Common myeloid progenitor, CD34-positive (primary cell): ENCODE data around the gene LMO3.
A peak's percentile ranks its signal among the peaks of the same experiment; 100 is the strongest.

Experiments used
- CTCF ChIA-PET: fragments of 350-600 bp; sonication (Branson Sonifier 250); formaldehyde crosslinking; loops from one replicate; lab custom pipeline; 2021; ENCODE audit warnings: antibody characterized with exemption; lab: Charles Lee
- POLR2A ChIA-PET: fragments of 350-600 bp; sonication (Branson Sonifier 250); formaldehyde crosslinking; loops from one replicate; lab custom pipeline; 2021; ENCODE audit warnings: antibody characterized with exemption; lab: Charles Lee
- DNase-seq, 3 donors: peaks; one replicate each; pipeline versions ENCODE4 v3.0.0 to v3.0.0-alpha.2; 2013
- H3K27ac ChIP-seq, 2 experiments: 1 replicate in 1 of 2; 2 replicates in 1 of 2; pipeline ENCODE4 v1.7.0; 2013; ENCODE audit warnings: inconsistent platforms in 2 of 2, low read length in 2 of 2, mild to moderate bottlenecking in 2 of 2, low read depth in 1 of 2, moderate library complexity in 1 of 2; ENCODE audit not compliant: severe bottlenecking in 2 of 2, insufficient read depth in 1 of 2, poor library complexity in 1 of 2
- H3K27me3 ChIP-seq, 5 experiments: replicated peaks in 2 of 5; 1 replicate in 3 of 5; 2 replicates in 2 of 5; pipeline versions ENCODE4 v1.6.1 to v1.7.0; 2013; ENCODE audit warnings: low read length in 4 of 5, mild to moderate bottlenecking in 2 of 5, moderate library complexity in 2 of 5, inconsistent platforms in 1 of 5; ENCODE audit not compliant: insufficient read depth in 5 of 5, control insufficient read depth in 4 of 5
- H3K36me3 ChIP-seq, 4 experiments: 1 replicate in 2 of 4; 2 replicates in 2 of 4; pipeline versions ENCODE4 v1.6.1 to v1.7.0; 2013; ENCODE audit warnings: low read length in 3 of 4, control low read depth in 1 of 4, mild to moderate bottlenecking in 1 of 4; ENCODE audit not compliant: control insufficient read depth in 4 of 4, insufficient read depth in 4 of 4
- H3K4me1 ChIP-seq, 4 experiments: 1 replicate in 3 of 4; 2 replicates in 1 of 4; pipeline versions ENCODE4 v1.6.1 to v1.7.1; 2013; ENCODE audit warnings: low read length in 3 of 4, mild to moderate bottlenecking in 3 of 4, control low read depth in 1 of 4, inconsistent platforms in 1 of 4, moderate library complexity in 1 of 4; ENCODE audit not compliant: control insufficient read depth in 4 of 4, insufficient read depth in 4 of 4; ENCODE audit errors: control extremely low read depth in 1 of 4
- H3K4me3 ChIP-seq, 7 experiments: 1 replicate in 4 of 7; 2 replicates in 3 of 7; pipeline versions ENCODE4 v1.5.1 to v1.7.0; 2013; ENCODE audit warnings: mild to moderate bottlenecking in 7 of 7, low read length in 6 of 7, moderate library complexity in 6 of 7, inconsistent platforms in 2 of 7, low read depth in 2 of 7, control low read depth in 1 of 7; ENCODE audit not compliant: insufficient read depth in 4 of 7, control insufficient read depth in 1 of 7; ENCODE audit errors: extremely low read depth in 1 of 7
- H3K9me3 ChIP-seq, 5 experiments: 1 replicate in 4 of 5; 2 replicates in 1 of 5; pipeline versions ENCODE4 v1.6.1 to v1.7.1; 2013; ENCODE audit warnings: low read length in 4 of 5, mild to moderate bottlenecking in 2 of 5, inconsistent platforms in 1 of 5, low read depth in 1 of 5, moderate library complexity in 1 of 5; ENCODE audit not compliant: control insufficient read depth in 4 of 5, insufficient read depth in 2 of 5; ENCODE audit errors: control extremely low read depth in 1 of 5
- WGBS: methylation state at CpG from one replicate; pipeline ENCODE4 v1.1.5; 2013; ENCODE audit not compliant: insufficient coverage; 5-methylcytosine and 5-hydroxymethylcytosine counted together

LMO3 gene

DNA sequence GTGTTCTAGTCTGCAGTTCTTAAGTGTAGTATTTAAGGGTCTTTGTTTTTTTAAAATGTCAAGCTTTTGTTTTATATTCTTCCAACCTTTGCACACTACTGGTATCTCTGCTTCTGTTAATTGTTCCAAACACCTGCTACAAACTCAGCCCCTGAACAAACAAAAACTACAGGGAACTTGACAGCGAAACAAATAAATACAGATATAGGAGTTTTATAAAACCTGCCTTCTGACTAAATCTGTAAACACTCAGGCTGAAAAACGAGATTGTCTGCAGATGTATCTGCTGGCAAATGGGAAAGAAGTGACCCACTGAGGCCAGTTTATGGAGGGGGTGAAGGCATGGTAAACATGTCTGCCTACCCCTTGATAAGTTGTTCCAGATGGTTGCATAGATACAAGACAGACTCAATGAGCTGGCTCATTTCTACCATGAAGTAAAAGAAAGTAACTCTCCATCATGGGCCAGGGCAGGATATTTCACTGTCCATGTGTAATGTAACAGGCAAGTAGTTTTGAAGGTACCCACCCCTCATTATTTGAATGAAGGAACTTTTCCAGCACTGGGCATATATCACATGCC is 75.6 kb downstream of the LMO3 start:
- Histone ChIP-seq H3K36me3 (no peaks in the 10 kb centered on the region), H3K4me3 (no peak overlapping the region), H3K4me1 (no peaks in the 10 kb centered on the region), H3K9me3 (no peaks in the 10 kb centered on the region), H3K27me3 (no peaks in the 10 kb centered on the region), H3K27ac (no peak overlapping the region)
- 50% methylated on average over 1 of the region's 2 CpGs for WGBS
- CTCF ChIA-PET, result no interaction called here
- POLR2A ChIA-PET, result no interaction called here
- DNase-seq, result no peak

DNA sequence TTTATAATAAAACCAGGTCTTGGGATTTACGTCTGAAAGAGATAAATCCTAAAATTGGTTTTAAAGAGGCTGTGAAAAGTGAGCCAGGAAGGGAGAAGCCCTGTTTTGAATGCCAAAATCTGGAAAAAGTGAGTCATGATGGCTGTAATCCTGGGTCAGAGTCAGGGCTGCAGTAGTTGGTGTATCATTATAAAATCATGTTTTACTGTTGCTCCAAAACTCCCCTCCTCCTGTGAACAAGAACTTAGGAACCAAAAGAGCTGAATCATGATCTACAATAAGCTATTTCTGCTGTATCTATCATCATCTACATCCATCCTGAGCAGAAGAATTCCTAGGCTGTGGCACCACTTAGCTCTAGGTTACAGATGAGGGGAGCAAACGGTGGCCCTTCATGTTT is 79.3 kb downstream of the LMO3 start:
- CTCF ChIA-PET, result no interaction called here
- H3K27me3 ChIP-seq, result no peaks in the 10 kb centered on the region
- no peaks in the 10 kb centered on the region for H3K4me1 ChIP-seq
- 100% methylated on average over 1 of the region's 2 CpGs for WGBS
- POLR2A ChIA-PET, result interaction anchor here (0.6 kb wide), 1 partner anchor 668 kb away, joined by 3 read pairs; no protein-coding TSS in a partner anchor
- no peaks in the 10 kb centered on the region for H3K36me3 ChIP-seq
- DNase-seq, result no peak
- no peak overlapping the region for H3K27ac ChIP-seq
- H3K9me3 ChIP-seq, result no peaks in the 10 kb centered on the region
- no peak overlapping the region for H3K4me3 ChIP-seq

DNA sequence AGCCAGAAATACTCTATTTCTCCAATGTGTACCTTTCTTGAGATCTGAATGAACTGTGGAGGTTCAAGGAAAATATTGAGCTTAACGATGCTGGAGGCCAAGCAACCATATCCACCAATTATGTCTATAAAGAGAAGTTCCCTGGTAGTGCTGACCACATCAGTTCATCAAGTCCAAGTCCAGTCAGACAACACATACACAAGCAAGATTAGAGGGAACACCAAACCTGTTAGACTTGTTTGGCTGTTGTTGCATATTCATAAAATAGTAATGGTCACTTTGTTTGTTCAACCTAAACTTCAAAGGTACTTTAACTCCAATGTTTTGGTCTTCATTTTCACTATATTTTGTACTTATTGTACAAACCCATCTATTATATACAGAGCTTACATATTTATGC is 81.6 kb downstream of the LMO3 start:
- Histone ChIP-seq H3K4me1 (no peaks in the 10 kb centered on the region), H3K27me3 (no peaks in the 10 kb centered on the region), H3K36me3 (no peaks in the 10 kb centered on the region), H3K27ac (no peak overlapping the region), H3K9me3 (no peaks in the 10 kb centered on the region), H3K4me3 (no peak overlapping the region)
- CTCF ChIA-PET, result interaction anchor here (0.9 kb wide), 1 partner anchor 51 kb away, joined by 4 read pairs; no protein-coding TSS in a partner anchor
- no peak for DNase-seq
- WGBS, result no CpG with 5 or more reads among the region's 1 CpG
- POLR2A ChIA-PET, result no interaction called here

DNA sequence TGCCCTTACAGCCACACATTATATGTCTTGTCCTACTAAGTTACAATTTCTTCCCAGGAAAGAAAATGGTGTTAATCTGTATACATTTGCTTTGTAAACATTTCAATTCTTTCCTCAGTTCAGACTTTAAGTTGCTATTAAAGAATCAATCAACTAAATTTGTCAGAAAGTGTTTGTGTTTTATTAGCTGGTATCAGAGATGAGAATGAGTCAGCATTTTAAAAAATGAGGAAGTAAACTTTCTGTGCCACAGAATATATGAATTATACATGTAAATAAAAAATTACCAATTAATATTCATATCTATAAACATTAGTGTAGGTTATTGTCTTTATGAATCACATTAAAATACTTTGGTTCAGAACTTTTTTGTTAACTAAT is 82.0 kb downstream of the LMO3 start:
- no peak overlapping the region for H3K4me3 ChIP-seq
- ChIA-PET CTCF (no interaction called here), POLR2A (no interaction called here)
- H3K9me3 ChIP-seq, result no peaks in the 10 kb centered on the region
- DNase-seq, result peak in 2 of 3 donors; percentile 1 to 18
- H3K27ac ChIP-seq, result no peak overlapping the region
- no peaks in the 10 kb centered on the region for H3K36me3 ChIP-seq
- H3K4me1 ChIP-seq, result no peaks in the 10 kb centered on the region
- no peaks in the 10 kb centered on the region for H3K27me3 ChIP-seq

DNA sequence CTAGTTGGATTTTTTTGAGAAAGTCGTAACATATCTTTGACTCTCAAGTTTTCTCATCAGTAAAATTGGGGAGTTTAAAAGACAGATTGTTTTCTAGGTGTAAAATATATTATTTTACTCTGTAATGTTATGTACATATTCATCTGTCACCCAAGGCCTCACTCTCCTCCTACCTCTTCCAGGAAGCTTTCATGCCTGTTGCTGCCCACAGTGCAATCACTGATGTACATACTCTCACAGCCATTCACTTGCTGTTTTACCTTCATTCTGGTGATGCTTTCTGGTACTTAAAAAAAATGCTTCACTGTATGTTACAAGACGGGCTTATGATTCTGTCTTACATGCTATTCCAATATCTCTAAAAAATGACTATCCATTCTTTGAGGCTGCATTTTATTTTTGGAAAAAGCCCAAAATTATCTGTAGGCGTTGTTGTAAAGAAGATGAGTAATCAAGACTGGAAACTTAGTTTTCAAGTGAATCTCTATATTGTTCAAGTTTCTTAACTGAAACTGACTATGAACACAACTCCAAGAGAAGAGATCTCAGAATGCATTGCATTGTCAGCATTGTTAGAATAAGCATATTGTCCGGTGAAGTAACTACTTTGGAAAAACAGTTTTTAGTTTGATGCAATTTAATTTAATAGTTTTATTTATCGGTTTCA is 82.5 kb downstream of the LMO3 start:
- Histone ChIP-seq H3K9me3 (no peaks in the 10 kb centered on the region), H3K27ac (no peak overlapping the region), H3K27me3 (no peaks in the 10 kb centered on the region), H3K4me1 (no peaks in the 10 kb centered on the region), H3K36me3 (no peaks in the 10 kb centered on the region), H3K4me3 (no peak overlapping the region)
- ChIA-PET POLR2A (no interaction called here), CTCF (no interaction called here)
- DNase-seq, result no peak
- WGBS, result no CpG with 5 or more reads among the region's 5 CpGs

DNA sequence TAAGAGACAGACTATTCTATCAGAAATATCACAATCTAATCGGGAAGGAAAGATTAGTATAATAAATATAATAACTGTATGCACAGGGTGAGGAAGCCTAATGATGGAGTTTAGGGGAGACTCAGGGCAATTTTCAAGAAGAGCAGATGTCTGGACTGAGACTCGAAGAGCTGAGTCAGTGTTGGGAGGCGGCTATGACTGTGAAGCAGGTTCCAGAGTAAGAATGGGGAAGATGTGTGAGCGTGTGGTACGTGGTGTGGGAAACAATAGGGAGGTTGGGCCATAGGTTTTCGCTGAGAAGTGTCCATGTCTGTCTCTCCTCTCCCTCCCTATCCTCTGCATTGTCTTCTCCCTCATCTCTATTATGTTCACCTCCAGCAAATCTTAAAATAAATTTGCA is 85.6 kb downstream of the LMO3 start:
- ChIA-PET CTCF (no interaction called here), POLR2A (no interaction called here)
- Histone ChIP-seq H3K9me3 (no peaks in the 10 kb centered on the region), H3K36me3 (no peaks in the 10 kb centered on the region), H3K27ac (no peak overlapping the region), H3K4me1 (no peaks in the 10 kb centered on the region), H3K27me3 (no peaks in the 10 kb centered on the region), H3K4me3 (no peak overlapping the region)
- DNase-seq, result no peak
- WGBS, result 83% methylated on average over 1 of the region's 6 CpGs

DNA sequence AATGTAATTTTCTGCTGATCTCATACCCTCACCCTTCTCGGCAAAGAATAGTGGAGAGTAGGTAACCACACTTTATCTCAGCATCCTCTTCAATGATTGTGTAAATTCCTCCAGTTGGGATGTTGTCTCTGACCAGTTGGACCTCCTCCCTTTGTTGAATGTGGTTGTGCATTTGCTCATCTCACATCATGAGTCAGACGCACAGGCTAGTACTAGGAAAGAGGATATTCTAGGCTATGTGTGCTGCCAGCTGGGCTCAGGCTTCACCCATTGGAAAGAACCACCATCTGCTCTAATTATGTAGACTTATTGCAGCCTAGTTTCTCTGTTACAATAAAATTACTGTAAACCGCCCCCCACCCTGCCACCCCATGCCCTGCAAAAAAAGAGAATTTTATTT is 90.3 kb downstream of the LMO3 start:
- CTCF ChIA-PET, result no interaction called here
- no peaks in the 10 kb centered on the region for H3K36me3 ChIP-seq
- no peak for DNase-seq
- H3K4me1 ChIP-seq, result no peaks in the 10 kb centered on the region
- no peaks in the 10 kb centered on the region for H3K27me3 ChIP-seq
- 94% methylated on average over 3 of the region's 3 CpGs for WGBS
- no peak overlapping the region for H3K27ac ChIP-seq
- POLR2A ChIA-PET, result no interaction called here
- no peaks in the 10 kb centered on the region for H3K9me3 ChIP-seq
- no peak overlapping the region for H3K4me3 ChIP-seq
